PC-3 (cell line): ENCODE data around the gene NFIX. TPM values are rescaled to one million over a fixed set of nuclear protein-coding genes. Genes with fewer than 3 reads are reported as not detected.

ENCODE experiments used
- ATAC-seq: fragments of 200-7000 bp; cut with Tn5 transposase; 2 replicates; pipeline ENCODE4 v1.9.1; 2020; ENCODE audit warnings: mild to moderate bottlenecking, moderate library complexity
- BruUV-seq: library from RNA; stranded (reverse); fragments of 400-500 nt; replicated peaks from 2 replicates; lab custom pipeline; 2021; lab: Mats Ljungman, UMichigan
- CTCF ChIA-PET: fragments of 300-600 bp; sonication (Branson Sonifier 250); formaldehyde crosslinking; loops from one replicate; lab custom pipeline; 2022; ENCODE audit warnings: antibody characterized with exemption; lab: Charles Lee
- POLR2A ChIA-PET: fragments of 300-600 bp; sonication (Branson Sonifier 250); formaldehyde crosslinking; loops from one replicate; lab custom pipeline; 2022; ENCODE audit warnings: antibody characterized with exemption; ENCODE audit not compliant: unreplicated experiment; lab: Charles Lee
- DNase-seq: peaks from one replicate; pipeline ENCODE4 v3.0.0-alpha.2; 2015
- H2AFZ ChIP-seq: fragments of 300-600 bp; sonication (generic); 2 replicates; pipeline ENCODE4 v1.6.0; 2016; ENCODE audit warnings: antibody characterized with exemption, low read length
- H3F3A ChIP-seq: fragments of 300-600 bp; sonication (generic); one replicate; pipeline ENCODE4 v1.6.0; 2017; ENCODE audit warnings: antibody characterized with exemption, low read length, control low read depth, mild to moderate bottlenecking; ENCODE audit not compliant: unreplicated experiment
- H3K27ac ChIP-seq: fragments of 300-600 bp; sonication (generic); 2 replicates; pipeline ENCODE4 v1.5.1; 2016; ENCODE audit warnings: mild to moderate bottlenecking, low read length
- H3K27me3 ChIP-seq: fragments of 300-600 bp; sonication (generic); 2 replicates; pipeline ENCODE4 v1.6.1; 2016; ENCODE audit warnings: low read length, mixed read lengths
- H3K36me3 ChIP-seq: fragments of 300-600 bp; sonication (generic); 2 replicates; pipeline ENCODE4 v1.6.1; 2016; ENCODE audit warnings: low read depth, mixed run types, low read length, mixed read lengths
- H3K4me1 ChIP-seq: fragments of 300-600 bp; sonication (generic); 2 replicates; pipeline ENCODE4 v1.5.1; 2016; ENCODE audit warnings: low read length; ENCODE audit not compliant: insufficient read depth
- H3K4me2 ChIP-seq: fragments of 300-600 bp; sonication (generic); 2 replicates; pipeline ENCODE4 v1.6.0; 2016; ENCODE audit warnings: low read length
- H3K4me3 ChIP-seq: fragments of 300-600 bp; sonication (generic); 2 replicates; pipeline ENCODE4 v1.5.1; 2016; ENCODE audit warnings: mild to moderate bottlenecking, low read length, mixed read lengths
- H3K79me2 ChIP-seq: fragments of 300-600 bp; sonication (generic); 2 replicates; pipeline ENCODE4 v1.6.1; 2017; ENCODE audit warnings: low read length, mixed read lengths
- H3K9ac ChIP-seq: fragments of 300-600 bp; sonication (generic); 2 replicates; pipeline ENCODE4 v1.6.0; 2016; ENCODE audit warnings: mild to moderate bottlenecking, low read length
- H3K9me2 ChIP-seq: fragments of 300-600 bp; sonication (generic); replicated peaks from 2 replicates; pipeline ENCODE4 v1.6.1; 2016; ENCODE audit warnings: mixed run types, low read length, mixed read lengths
- H3K9me3 ChIP-seq: fragments of 300-600 bp; sonication (generic); 2 replicates; pipeline ENCODE4 v1.6.1; 2016; ENCODE audit warnings: low read length, mixed read lengths
- H4K20me1 ChIP-seq: fragments of 300-600 bp; sonication (generic); 2 replicates; pipeline ENCODE4 v1.6.1; 2016; ENCODE audit warnings: low read length, mixed read lengths
- CTCF ChIP-seq: fragments of 300-600 bp; sonication (generic); conservative IDR thresholded peaks from 2 replicates; pipeline ENCODE4 v1.5.1; 2017; ENCODE audit warnings: antibody characterized with exemption, low read depth, mild to moderate bottlenecking, low read length
- EZH2 ChIP-seq: fragments of 300-600 bp; sonication (generic); IDR thresholded peaks from one replicate; pipeline ENCODE4 v1.6.1; 2017; ENCODE audit warnings: antibody characterized with exemption, mild to moderate bottlenecking, low read length; ENCODE audit not compliant: unreplicated experiment
- EZH2phosphoT487 ChIP-seq: fragments of 300-600 bp; sonication (generic); IDR thresholded peaks from 2 replicates; pipeline ENCODE4 v1.6.1; 2018; ENCODE audit warnings: mild to moderate bottlenecking, antibody characterized with exemption, low read length, borderline replicate concordance
- intact Hi-C: fragments of 100-400 bp; cut with micrococcal nuclease; formaldehyde crosslinking; loops from 2 replicates; pipeline ENCODE4 v1.9.0; 2023
- total RNA-seq: library from RNA; depleted of rRNA; stranded (reverse); fragments of >200 nt; gene quantifications from 2 replicates; pipeline ENCODE4 v1.2.3, GENCODE V29; 2014

Gene NFIX
- total RNA-seq, 1 experiment from 2014 or later = 43.3 TPM

- H3K27ac ChIP-seq = peak overlapping the region; percentile 81
- H3K79me2 ChIP-seq = peaks cover 99% of the 10 kb centered on the region
- H3K9me2 ChIP-seq = no peaks in the 10 kb centered on the region
- POLR2A ChIA-PET = interaction anchor here (0.7 kb wide), 1 partner anchor 45 kb away, joined by 3 read pairs; no protein-coding TSS in a partner anchor
- TF ChIP-seq CTCF = no peak
- no peak for TF ChIP-seq EZH2
- no peak for TF ChIP-seq EZH2phosphoT487
- peak overlapping the region; percentile 49 for H2AFZ ChIP-seq
- peak overlapping the region; percentile 34; the same call in 1 of the 2 replicates for H3K4me3 ChIP-seq
- no peaks in the 10 kb centered on the region for H3K9me3 ChIP-seq
- H3K4me2 ChIP-seq = peak overlapping the region; percentile 92
- peaks cover 5% of the 10 kb centered on the region for H3F3A ChIP-seq
- H3K36me3 ChIP-seq = no peaks in the 10 kb centered on the region
- ATAC-seq = peak; percentile 23
- no peaks in the 10 kb centered on the region for H4K20me1 ChIP-seq
- H3K4me1 ChIP-seq = peaks cover 72% of the 10 kb centered on the region
- DNase-seq = peak; percentile 74
- CTCF ChIA-PET = interaction anchor here (0.5 to 1.2 kb wide), 4 partner anchors 9 to 139 kb away, joined by 3 to 7 read pairs (median 4); no protein-coding TSS in a partner anchor
- peak overlapping the region; percentile 86 for H3K9ac ChIP-seq
- H3K27me3 ChIP-seq = no peaks in the 10 kb centered on the region
- BruUV-seq = no TSS peak
- intact Hi-C loops = loop anchor here (1.0 to 5.0 kb wide), 3 partner anchors 11 to 41 kb away; no protein-coding TSS in a partner anchor
These were observed 20.3 kb downstream of the NFIX start for GRCh38 chr19:13015361-13016223.

GRCh38 chr19:13016245-13016627, 21.0 kb downstream of the NFIX start:
- Histone ChIP-seq H3K36me3 (no peaks in the 10 kb centered on the region), H3K9me2 (no peaks in the 10 kb centered on the region), H3K27me3 (no peaks in the 10 kb centered on the region), H3K9me3 (no peaks in the 10 kb centered on the region), H3K4me1 (peaks cover 74% of the 10 kb centered on the region), H3K27ac (peak overlapping the region; percentile 81; the same call in 1 of the 2 replicates), H4K20me1 (no peaks in the 10 kb centered on the region), H3K4me3 (peak overlapping the region; percentile 56), H3K4me2 (peak overlapping the region; percentile 92), H2AFZ (peak overlapping the region; percentile 49; the same call in 1 of the 2 replicates), H3F3A (peaks cover 5% of the 10 kb centered on the region), H3K9ac (peak overlapping the region; percentile 86; the same call in 1 of the 2 replicates), H3K79me2 (peaks cover 99% of the 10 kb centered on the region)
- POLR2A ChIA-PET = no interaction called here
- intact Hi-C loops = loop anchor here (5.0 kb wide), 1 partner anchor 34 kb away; no protein-coding TSS in a partner anchor
- CTCF ChIA-PET = interaction anchor here (0.7 to 1.2 kb wide), 3 partner anchors 45 to 139 kb away, joined by 3 to 4 read pairs (median 3); no protein-coding TSS in a partner anchor
- no peak for ATAC-seq
- DNase-seq = peak; percentile 39
- BruUV-seq = no TSS peak
- TF ChIP-seq EZH2 (no peak), CTCF (no peak), EZH2phosphoT487 (no peak)
